NCI-H345 treated with DMSO at 0.1 percent for 48 hours (cell line): ENCODE results near the gene HIRA.
"Not testable (repeated sequence)": the region's sequence is repeated elsewhere in the genome, so short reads cannot be mapped to it uniquely, and the experiment has no call there.

Source experiments
- DNase-seq: peaks from one replicate; lab custom pipeline; 2025; ENCODE audit not compliant: unreplicated experiment; lab: John Stamatoyannopoulos, UW

Gene HIRA

DNA sequence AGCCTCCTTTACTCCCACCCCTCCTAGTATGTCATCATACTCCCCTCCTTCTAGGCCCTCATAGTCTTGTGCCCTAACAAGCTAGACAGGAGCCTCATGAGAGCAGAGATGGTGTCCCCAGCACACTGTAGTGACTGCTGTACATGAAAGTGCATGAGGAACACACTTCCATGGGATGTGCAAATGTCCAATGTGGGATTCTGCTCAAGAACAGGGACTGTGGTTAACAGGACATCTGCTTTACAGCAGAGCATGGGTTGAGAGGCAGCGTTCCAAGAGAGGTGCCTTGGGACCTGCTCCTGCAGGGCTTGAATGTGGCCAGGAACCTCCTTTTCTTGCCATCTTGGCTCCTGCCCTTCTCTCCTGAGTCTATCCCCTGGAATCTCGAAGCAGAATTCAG is 45.3 kb downstream of the HIRA start:
- no peak for DNase-seq

DNA sequence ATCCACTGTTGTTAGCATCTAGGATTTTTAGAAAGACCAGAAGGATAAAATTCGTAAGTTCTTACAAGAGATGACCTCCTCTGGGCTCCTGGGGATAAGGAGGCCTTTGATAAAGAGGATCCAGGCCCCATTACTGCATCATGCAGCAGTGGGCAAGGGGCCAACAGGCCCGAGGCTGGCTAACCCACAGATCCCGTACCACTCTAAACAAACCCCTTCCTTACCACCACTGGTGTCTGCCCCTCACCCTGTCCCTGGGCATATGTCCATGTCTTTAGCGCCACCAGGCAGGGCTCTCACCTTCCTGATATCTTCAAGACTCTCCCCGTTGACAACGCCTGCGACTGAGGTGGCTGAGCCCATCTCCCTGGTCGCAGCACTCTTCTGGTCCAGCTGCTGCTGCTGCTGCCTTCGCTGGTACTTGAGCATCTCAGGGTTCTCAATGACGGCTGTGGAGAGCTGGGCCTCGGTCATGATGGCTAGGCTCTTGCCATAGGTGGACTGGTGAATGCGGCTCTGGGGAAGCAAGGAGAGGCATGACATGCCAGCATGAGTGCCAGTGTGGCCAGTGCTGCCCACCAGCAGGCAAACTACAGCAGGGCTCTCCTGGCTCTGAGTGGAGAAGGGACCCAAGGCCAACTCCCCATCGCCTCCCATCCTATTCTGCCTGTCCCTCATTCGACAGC is 46.2 kb downstream of the HIRA start:
- no peak for DNase-seq

DNA sequence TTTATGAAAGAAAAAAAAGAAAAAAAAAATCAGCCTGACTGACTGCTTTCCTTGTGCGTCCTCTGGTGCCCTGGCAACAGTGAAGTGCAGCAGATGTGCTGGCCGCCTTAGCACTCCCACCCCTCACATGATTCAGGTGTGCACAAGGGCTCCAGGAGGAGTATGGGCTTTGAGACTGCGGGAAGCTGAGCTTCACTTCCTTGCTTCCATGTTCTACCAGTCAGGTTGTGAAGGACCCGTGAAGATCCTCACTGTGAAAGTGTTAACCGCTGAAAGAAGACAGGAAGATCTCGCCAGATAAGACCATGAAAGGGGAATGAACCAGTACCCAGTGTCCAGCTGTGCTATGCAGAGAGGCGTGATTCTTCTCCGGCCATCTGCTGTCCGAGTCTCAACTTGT is 48.2 kb downstream of the HIRA start:
- DNase-seq = no peak

DNA sequence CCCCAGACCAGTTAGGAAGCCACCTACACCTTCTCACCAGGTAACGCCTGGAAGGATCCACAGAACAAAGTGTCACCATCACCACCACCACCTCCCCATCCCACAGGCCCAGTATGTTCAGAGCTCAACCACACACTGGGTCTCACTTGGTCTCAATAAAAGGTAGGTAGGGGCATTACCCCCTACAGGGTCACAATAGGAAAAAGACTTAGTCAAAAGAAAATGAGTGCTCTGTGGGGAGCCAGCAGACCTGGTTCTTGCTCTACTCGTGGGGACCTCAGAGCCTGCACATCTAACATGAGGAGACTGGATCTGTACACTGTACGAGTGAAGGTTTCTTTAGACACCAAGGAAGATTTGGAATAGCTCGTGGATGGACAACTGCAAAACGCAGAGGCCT is 49.3 kb downstream of the HIRA start:
- DNase-seq = no peak

DNA sequence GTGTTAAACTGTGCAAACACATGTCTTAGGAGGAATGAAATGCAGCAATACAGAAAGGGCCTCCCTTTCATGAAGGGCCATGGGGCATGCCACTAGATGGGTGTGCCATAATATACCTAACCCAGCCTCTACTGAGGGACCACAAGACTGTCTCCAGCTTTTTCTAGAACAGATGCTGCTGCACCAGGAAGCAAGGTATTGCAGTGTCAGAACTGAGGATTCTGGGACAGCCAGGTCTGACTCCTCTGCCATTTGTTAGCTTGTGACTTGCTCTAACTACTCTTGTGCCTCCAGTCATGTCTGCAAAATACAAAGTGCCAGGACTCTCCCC is 53.2 kb downstream of the HIRA start:
- DNase-seq = no peak

DNA sequence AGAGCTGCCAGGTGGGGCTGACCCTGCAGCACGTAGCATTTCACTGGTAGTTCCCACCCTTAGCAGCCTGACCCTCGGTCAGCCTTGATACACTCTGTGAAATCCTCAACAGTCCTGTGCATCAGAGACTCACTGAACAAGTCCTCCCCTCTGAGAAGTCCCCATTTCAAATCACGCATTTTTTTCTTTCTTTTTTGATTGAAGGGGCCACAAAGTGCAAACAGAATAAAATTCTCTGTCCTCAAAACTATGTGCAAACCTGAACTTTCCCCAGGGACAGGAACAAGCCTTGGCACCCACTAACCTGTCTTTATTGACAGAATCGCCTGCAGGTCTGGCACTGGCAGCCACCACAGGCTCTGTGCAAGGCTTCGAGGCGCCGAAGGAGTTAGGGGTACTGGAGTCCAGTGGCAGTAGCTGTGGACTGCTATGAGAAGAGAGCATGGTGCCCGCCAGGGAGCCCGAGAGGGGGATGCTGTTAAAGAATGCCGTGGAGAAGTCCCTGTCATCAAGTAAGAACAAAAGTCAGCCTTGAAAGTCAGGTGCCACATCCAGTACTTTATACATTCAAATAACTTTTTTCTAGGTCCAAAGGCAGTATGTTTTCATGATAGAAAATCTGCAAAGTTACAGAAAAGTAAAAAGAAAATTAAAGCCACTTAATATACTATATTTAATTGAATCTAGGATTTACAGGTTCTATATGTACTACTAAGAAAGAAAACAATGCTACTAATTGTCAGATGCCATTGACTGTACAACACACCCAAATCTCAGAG is 53.8 kb downstream of the HIRA start:
- no peak for DNase-seq

DNA sequence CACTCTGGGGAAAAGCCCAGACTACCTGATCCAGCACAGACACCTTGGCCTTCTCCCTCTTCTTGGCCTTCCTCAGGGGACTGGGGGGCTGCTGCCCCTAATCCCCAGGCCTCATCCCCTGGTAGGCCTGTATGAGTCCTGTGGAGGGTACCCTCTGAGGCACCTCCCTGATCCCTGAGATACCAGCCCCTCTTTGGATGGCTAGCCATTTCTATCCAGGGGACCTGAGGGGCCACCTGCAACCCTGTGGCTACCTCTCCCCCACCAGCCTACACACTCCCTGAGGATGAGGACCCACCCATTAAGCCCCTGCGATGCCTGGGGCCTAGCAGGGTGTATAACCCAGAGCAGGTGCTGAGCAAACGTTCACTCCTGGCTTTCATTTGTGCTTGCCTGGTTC is 54.6 kb downstream of the HIRA start:
- DNase-seq = no peak

DNA sequence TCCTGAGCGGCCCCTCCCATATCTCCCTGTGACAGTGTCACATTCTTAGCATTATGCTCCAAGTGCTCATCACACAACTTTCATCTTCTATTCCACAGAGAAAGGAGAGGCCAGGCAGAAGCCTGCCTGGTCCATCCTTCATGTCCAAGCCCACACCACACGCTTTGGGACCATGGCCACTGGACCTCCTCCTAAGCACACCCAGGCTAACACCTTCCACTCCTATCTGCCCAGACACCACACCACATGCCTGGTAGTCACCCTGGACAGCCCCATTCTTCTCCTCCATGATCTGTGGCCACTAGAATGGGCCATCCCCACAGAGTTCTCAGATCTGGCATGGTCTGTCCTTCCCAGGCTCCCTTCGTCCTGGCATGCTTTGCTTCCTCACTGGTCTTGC is 55.3 kb downstream of the HIRA start:
- no peak for DNase-seq

DNA sequence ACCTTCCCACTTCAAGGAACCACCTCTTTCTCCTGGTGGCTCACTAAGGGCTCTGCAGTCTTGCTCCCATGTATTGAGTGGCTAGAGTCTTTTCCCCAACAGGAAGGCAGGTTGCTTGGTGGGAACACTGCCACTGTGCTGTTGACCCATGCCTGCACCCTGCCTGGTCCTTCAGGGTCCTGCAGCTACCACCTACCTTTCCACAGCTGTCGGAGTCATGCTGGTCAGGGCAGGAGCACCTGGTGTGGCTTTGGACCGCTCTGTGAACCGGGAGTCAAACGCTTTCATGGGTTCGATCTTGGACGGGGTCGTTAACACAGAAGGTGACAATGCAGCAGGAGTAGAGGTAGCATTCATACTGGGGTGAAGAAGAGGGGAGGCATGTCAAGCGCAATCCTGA is 56.1 kb downstream of the HIRA start:
- DNase-seq = no peak

DNA sequence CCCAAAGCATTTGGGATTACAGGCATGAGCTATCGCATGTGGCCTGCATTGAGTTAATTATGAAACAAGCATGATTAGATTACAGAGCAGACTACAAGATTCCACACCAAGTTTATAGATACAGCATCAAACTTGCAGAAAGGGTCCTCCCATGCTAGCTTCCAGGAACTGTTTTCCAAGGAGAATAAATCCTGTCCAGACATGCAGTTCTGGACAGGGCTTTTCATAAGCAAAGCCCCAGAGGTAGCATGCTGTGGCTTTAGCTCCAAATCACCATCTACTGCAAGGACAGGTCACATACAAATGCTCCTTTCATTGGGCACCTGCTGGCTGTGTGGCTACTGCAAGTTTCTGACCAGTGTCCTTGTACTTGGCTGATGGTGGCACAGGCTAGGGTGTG is 57.1 kb downstream of the HIRA start:
- no peak for DNase-seq

DNA sequence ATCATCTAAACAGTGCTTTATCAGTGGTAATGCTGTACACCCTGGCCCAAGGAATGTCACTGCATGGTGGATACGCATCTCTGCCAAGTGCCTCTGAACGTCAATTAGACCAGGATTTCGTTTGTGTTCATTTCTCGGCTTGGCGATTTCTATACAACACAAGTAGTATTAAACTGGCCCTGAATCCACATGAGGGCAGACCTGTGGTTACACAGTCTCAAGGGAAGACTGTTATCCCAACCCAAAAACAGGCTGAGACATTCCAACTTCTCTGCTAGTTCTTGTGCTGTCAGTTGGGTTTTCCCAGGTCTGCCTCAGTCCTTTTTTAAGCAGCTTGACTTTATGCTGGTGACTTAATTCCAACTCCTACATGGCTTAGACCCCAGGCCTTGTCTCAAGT is 58.1 kb downstream of the HIRA start:
- DNase-seq = no peak

DNA sequence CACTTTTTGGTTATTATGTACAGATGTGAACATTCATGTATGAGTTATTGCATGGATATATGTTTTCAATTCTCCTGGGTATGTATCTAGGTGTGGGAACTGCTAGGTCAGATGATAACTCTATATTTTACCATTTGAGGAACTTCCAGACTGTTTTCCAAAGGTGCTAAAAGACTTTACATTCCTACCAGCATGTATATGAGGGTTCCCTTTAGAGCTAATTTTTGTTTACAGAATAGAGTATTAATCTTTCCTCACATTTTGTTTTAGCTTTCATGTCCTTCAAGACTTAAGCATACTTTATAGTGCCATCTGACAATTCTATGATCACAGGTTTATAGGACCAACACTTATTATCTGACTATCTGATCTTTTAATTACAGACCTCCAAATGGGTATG is 59.6 kb downstream of the HIRA start:
- no peak for DNase-seq

DNA sequence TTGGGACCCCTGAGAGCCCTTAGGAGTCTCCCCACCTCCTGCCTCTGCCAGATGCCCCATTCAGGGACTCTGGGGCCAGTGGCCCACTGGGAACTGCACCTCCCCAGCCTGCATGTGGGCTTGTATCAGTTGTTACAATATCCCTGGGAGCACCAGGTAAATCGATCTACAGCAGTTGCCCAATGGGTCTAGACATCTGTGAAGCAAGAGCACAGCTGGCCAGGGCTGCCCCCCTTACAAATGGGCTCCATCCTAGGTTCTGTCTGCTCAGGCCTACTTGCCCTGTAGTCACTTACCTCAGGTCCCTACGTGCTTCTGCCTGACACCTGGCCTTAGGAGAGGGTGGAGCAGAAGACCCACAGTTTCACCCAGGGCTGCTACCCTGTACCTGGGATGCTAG is 62.7 kb downstream of the HIRA start:
- DNase-seq = no peak

DNA sequence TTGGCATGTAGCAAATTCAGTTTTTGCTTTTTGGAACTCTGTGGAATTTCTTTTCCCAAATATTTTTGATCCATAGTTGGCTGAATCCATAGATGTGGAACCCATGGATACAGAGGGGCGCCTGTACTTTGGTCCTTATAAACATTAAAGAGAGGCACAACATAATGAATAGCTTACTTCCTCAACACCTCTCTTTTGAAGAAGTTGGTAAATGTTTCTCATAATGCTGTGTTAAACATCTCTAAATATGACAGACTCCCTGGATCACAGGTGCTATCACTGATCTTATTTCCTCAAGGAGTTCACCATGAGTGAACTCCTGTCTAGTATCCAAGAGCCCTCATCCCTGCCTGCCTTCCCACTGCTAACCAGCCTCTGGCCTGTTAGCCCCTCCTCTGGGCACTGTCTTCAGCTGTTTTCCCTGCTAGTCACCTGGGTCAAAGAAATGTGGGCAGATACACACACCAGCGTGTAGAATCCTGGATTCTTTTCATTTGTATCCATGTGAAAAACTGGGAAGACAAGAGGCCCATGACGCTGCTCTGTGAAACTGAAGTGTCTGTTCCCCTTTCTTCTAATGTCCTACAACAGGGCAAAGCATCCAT is 63.7 kb downstream of the HIRA start:
- DNase-seq = no peak

DNA sequence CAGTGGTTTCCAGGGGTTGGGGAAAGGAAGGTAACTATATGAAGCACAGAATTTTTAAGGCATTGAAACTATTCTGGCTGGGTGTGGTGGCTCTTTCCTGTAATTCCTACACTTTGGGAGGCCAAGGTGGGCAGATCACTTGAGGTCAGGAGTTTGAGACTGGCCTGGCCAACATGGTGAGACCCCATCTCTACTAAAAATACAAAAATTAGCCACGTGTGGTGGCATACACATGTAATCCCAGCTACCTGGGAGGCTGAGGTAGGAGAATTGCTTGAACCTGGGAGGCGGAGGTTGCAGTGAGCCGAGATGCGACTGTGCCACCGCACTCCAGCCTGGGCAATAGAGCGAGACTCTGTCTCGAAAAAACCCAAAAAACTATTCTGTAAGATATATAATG is 68.0 kb downstream of the HIRA start:
- DNase-seq = not testable (repeated sequence)

DNA sequence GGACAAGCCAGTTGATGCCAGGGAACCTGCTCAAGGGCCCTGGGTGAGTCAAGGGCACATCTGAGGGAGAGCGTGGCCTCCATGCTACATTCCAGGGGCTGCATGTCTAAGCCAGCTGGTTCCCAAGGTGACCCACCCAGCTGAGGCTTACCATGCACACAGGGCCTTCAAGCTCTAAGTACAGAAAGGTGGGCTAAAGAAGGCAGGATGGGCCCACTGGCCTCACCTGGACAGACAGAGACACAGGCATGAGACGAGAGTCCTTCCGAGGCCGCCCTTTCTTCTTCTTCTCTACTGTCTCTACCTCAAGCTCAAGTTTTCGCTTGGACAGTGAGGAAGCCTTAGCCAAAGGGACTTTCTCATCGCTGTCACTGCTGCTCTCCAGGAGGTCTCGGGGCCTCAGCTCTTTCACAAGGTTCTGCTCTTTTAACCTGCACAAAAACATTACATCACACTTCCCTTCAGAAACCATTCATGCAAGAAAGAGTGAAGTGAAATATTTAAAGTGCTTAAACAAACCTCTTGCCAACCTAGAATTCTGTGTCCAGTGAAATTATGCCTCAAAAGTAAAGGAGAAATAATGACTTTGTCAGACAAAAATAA is 69.9 kb downstream of the HIRA start:
- DNase-seq = no peak

DNA sequence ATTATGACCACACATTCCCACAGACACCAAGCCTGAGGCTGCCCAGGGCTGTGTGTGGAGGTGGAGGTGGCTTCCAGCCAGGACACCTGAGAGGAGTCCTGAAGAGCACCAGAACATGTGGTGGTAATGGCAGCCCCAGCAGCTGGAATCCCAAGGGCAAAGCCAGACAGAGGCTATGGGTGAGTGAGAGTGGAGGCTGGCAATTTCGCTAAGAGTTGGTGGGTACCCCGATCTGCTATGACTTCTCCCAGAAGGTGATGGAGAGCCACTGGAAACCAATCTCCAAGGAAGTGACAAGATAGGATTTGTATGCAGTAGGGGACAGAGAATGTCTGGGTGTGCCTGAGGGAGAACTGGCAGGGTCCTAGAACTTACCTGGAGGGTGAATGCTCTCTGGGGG is 70.7 kb downstream of the HIRA start:
- DNase-seq = no peak

DNA sequence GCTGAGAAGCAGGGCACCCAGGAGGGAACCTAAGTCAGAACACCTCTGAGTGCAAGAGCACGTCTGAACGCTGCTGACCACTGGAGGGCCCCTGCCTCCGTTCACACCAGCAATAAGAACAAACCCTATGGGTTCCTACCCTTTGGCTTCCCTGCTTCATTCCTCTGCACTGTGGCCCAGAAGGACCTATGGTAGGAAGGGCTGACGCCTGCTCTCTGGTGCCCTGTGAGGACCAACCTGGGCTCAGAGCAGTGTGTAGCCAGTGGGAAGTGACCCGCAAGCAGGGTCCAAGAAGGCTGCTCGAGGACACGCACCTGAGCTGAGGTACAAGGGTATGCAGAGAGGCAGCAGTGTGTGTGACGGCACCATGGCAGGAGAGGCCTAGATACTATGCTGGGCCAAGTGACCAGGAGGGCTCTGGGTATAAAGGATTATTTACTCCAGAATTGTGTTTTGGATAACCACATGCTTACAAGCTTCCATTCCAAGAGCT is 71.2 kb downstream of the HIRA start:
- no peak for DNase-seq

DNA sequence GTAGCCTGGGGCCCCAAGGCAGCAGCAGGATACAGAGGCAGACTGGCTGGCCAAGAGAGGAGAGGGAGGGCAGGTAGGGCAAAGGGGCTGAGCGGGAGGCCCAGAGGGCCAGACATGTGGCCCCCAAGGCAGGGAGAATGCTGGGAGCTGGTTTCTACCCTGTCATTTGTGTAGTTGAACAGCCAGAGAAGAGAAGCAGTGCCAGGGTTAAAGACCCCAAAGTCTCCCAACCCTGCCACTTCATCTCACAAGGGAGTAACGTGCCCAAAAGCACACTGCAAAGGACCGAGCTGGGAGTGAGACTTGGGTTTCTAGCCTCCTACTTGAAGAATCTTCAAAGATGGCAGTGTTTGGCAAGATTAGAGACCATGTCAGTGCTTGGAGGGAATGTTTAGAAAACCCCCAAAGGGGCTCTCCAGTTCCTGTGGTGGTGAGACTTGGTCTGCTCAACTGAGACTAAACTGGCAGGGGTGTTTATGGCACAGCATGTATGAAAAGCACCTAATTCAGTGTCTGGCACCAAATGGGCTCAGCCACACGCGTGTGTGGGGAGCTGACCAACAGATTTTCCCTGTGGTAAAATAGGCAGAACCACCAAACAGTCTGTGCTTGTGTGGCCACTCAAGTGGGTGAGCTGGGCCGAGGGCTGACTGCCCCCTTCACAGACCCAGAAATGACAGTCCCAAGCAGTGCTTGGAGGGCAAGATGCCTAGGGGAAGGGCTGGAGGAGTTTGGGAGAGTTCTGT is 71.8 kb downstream of the HIRA start:
- DNase-seq = no peak

DNA sequence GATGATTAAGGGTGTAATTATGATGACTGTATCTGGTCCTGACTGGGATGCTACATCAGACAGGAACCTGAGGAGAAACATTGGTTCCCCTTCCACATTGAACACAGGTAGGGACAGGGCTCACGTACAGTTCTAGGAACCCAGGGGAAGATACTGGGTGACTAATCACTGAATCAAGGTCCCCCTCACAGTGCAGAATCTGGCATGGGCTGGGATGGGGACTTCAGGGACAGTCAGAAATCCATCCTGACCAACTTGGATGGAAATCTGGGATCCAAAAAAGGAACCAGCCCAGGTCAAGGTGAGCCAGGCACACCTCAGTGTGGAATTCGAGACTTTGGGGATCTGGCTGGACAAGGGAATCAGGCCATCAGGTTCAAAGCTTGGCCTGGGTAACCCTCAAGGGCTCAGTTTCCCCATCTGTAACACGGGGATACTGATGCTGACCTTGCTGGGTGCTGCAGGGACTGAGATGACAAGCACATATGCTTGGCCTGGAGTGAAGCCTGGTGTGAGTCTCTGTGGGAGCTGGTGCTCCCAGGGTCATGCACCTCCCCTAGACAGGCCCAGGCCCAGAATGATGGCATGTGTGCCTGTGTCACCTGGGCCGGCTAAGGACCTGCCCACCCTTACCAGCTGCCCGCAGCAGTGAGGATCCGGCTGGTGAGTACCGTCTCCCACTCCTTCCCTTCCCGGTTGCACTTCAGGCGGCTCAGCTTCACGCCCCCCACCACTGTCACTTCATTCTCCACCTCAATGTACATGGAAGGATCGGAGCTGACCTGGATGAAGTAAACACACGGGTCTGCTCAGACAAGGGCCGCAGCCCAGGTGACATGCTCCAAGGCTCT is 72.6 kb downstream of the HIRA start:
- no peak for DNase-seq
